GM12865 (cell line): ENCODE measurements around the gene SERPINB7.
"Not testable (repeated sequence)": the region's sequence is repeated elsewhere in the genome, so short reads cannot be mapped to it uniquely, and the experiment has no call there.

Experiments
- DNase-seq: peaks from one replicate; pipeline ENCODE4 v3.0.0; 2010; ENCODE audit warnings: low read depth
- H3K4me3 ChIP-seq: 2 replicates; pipeline ENCODE4 v1.5.1; 2011; ENCODE audit warnings: mild to moderate bottlenecking, low read depth, low read length, control low read depth
- CTCF ChIP-seq: IDR thresholded peaks from 2 replicates; pipeline ENCODE4 v1.5.1; 2011; ENCODE audit warnings: low read length, control low read depth, low read depth, inconsistent platforms; ENCODE audit not compliant: insufficient read depth; ENCODE audit errors: missing control alignments

SERPINB7 gene

DNA sequence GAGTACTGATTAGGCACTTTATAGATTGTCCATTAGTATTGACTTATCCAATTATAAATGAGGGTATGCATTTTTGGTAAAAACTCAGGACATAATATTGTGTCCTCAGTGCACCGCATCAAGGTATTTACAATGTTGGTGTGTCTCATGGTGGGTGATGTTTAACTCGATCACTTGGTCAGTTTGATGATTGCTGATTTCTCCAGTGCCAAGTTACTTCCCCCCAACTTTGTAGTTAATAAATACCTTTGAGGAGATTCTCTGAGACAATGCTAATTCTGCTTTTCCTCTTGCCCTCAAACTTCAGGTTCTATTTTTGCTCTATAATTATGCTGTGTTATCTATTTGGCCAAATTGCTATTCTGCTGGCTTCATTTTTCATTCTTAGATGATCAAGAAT is 28.2 kb upstream of the SERPINB7 start:
- DNase-seq, result no peak
- H3K4me3 ChIP-seq, result no peak overlapping the region
- no peak for TF ChIP-seq CTCF

DNA sequence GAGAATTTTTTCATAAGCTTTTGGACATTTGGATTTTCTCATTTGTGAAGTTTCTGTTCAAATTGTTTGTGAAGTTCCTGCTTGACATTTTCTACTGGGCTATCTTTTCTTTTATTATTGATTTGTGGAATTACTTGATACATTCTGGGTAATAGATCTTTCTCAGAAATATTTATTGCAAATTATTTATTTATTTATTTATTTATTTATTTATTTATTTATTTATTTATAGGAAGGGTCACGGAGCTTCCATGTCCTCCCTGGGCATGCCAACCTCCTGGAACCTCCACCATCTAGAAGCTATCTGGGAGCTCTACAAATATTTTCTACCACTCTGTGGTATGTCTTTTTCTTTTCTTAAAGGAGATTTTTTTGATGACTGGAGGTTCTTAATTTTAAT is 25.7 kb upstream of the SERPINB7 start:
- no peak overlapping the region for H3K4me3 ChIP-seq
- no peak for DNase-seq
- no peak for TF ChIP-seq CTCF

GRCh38 chr18:63752636-63753035 is 22.6 kb upstream of the SERPINB7 start:
- no peak for TF ChIP-seq CTCF
- no peak for DNase-seq
- no peak overlapping the region for H3K4me3 ChIP-seq

DNA sequence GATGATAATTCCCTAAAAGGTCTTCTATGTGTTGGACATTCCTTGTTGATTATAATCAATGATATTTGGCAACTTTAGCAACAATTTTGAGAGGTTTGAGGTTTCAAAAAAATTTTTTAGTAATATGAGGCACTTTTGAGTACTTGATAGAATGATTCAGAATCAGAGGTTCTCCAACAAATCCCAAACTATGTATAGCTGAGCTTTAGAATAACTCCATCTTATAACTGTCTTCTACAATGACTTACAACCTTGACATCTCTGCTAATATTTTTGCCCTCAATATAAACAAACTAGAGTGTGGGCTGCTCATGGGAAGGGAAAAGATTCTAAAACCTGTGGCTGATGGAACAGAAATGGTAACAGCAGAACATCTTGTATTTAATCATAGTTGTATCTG is 21.5 kb upstream of the SERPINB7 start:
- TF ChIP-seq CTCF, result no peak
- H3K4me3 ChIP-seq, result no peak overlapping the region
- DNase-seq, result no peak

DNA sequence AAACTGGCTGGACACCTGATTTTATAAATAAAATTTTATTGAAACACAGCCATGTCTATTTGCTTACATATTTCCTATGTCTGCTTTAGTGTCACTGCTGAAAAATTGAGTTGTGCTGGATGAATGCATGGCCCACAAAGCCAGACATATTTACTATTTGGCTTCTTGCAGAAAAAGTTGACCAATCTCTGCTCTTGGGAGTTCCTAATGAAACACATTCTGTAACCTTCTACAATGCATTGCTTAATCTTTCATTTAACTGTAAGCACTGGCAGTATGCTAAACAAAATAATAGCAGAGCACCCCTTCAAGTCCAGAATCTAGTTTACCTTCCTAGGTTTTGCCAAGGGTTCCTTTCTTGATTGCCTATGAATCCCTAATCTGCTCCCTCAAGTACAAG is 17.7 kb upstream of the SERPINB7 start:
- H3K4me3 ChIP-seq, result no peak overlapping the region
- no peak for DNase-seq
- TF ChIP-seq CTCF, result no peak

GRCh38 chr18:63758615-63759240 is 16.5 kb upstream of the SERPINB7 start:
- DNase-seq, result no peak

DNA sequence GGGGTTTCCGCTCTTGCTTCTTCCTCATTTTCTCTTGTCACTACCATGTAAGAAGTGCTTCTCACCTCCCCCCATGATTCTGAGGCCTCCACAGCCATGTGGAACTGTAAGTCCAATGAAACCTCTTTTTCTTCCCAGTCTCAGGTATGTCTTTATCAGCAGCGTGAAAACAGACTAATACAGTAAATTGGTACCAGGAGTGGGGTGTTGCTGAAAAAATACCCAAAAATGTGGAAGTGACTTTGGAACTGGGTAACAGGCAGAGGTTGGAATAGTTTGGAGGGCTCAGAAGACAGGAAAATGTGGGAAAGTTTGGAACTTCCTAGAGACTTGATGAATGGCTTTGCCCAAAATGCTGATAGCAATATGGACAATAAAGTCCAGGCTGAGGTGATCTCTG is 15.4 kb upstream of the SERPINB7 start:
- DNase-seq, H3K4me3 ChIP-seq: not testable (repeated sequence)

More at GRCh38 chr18:63758615-63759240, 16.5 kb upstream of the SERPINB7 start:
- no peak for TF ChIP-seq CTCF
- no peak overlapping the region for H3K4me3 ChIP-seq

DNA sequence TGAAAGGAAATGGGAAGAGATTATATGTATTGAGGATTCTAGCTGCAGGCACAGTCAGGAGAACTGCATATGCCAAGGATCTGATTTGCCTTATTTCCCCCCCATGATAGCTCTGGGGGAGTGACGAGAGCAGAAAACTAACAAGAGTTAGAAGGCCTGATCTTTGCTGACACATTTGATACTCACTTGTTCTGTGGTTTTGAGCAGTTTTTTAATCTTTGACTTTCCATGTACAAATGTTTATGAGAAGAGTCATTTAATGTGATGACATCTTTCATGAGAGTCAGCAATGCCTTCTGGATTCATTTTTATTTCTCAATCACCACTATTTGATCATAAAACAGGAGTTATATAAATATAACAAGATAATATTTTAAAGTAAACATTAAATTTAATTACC is 12.7 kb upstream of the SERPINB7 start:
- no peak overlapping the region for H3K4me3 ChIP-seq
- TF ChIP-seq CTCF, result no peak
- no peak for DNase-seq
